ENCODE data around the gene ZNF622.

Gene ZNF622, protein sequence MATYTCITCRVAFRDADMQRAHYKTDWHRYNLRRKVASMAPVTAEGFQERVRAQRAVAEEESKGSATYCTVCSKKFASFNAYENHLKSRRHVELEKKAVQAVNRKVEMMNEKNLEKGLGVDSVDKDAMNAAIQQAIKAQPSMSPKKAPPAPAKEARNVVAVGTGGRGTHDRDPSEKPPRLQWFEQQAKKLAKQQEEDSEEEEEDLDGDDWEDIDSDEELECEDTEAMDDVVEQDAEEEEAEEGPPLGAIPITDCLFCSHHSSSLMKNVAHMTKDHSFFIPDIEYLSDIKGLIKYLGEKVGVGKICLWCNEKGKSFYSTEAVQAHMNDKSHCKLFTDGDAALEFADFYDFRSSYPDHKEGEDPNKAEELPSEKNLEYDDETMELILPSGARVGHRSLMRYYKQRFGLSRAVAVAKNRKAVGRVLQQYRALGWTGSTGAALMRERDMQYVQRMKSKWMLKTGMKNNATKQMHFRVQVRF

DNA sequence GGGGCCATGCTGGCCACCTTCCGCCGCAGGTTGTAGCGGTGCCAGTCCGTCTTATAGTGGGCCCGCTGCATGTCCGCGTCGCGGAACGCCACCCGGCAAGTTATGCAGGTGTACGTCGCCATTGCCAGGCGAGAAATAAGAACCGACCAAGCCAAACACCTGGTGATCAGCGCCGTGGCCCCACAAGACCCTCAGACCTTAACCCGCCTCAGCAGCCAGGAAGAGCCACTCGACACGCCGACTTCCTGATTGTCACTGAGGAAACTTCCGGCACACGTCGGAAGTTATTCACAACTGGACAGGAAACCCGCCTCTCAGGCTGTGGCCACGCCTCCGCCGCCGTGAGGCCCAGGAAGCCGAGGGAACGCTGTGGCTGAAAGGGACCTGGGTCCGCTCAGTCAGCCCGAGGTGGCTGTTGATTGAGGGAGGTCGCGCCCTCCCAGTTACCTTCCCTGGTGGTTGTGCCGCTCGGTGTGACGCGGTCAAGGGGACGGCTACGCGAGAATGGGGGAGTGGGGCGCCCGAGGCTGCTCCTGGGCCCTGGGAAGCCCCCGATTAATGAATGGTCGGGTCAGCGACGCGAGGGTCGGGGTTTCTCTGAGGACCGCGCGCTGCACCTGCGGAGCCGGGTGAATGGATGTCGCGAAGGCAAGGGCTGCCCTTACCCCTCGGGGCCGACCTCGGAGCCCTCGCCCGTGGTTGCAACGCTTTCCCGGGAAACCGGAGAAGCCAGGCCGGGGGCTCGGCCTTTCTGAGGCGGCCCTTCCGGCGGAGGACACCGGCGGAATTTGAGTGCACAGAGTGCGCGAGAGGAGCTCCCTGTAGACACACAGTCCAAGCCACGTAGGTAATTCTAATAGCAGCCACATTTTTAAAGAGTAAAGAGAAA is at the start of gene ZNF622:
Gene ZNF622 (minus strand): TSS at position 257 of the 889 bp plus-strand sequence. CDS start 135 bp downstream, at position 122.
- DNase-seq: peak; percentile 98

DNA sequence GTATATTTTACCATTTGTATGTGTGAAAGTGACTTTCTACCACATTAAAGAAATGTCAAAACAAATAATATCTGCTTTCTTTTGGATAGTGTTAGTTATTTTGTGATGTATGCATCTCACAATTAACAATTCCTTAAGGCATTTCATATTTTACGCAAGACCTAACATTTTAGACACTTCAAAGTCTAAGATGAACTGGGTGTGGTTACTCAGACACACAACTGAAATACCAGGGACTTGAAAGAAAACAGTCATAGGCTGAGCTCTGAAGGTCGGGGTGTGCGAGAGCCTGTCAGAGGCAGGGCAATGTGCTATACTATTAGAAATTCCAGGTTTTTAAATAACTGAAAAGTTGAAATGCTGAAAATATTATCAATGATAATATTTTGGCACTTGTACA is 44.5 kb upstream of the ZNF622 start:
- no peak for DNase-seq

DNA sequence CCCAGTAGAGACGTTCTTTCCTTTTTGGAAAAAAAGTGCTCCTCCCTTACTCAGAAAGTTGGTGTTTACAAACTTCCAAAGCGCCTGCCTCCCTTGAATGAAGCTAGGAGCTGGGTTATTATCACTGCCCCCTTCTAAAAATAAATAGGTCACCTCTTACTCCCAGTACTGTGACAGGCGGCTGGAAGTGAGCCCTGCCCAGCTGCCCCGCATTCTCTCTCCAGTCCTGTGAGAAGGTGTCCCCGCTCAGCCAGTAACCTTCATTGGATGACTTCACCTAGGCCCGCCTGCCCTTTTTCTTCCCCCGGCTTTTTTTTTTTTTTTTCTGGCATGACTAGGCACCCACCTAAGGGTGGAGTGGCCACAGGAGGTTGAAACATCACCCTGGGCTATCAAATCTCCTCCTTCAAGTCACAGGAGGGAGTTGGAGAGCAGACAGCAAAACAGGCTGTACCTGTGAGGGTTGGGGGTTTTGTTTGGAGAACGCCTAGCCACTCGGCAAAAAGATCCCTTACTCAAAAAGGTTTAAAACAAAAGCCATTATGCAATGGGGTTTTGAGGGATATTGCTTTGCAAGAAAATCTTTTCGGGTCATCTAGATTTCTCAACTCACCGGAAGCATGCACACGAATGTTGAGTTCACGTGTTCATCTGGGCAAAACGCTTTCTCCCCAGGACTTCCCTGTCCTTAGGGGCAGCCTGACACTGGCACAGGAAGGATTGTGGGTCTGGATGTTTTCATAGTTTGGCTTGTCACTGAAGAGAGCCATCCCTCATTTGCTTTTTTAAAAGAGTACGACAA is 43.3 kb upstream of the ZNF622 start:
- DNase-seq: peak; percentile 56

DNA sequence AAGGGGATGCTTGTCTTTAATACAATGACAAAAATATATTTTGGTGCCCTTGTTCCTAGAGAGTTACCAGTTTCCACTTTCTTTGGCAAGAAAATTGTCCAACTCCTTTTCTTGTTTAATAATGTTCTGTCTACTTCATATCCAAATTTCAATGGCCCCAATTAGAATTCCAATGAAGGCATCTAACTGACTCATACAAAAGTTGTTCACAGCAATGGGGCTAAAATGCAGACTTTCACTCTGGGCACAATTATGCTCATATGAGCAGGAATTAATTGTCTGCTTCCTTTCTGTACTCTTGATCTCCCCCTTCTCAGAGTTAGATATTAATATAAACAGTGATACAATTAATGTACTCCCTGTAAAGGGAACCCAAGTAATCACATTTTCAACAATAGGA is 42.1 kb upstream of the ZNF622 start:
- no peak for DNase-seq

DNA sequence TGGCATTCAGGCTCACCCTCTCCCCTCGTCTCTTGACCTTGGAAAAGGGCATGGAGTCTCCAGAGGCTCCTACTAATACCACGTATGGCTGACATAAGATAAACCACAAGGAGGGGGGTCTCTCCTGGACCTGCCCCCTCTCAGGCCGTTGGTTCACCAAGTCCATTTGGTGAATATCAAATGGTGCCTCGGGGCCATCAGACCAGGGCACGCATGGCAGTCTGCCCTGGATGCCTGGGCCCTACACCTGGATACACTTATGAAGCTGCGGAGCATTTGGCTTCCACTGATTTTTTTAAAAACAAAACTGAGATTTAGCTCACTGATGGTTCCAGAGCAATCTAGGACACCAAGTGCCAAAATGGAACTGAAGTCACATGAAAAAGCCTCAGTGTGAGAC is 40.3 kb upstream of the ZNF622 start:
- no peak for DNase-seq

DNA sequence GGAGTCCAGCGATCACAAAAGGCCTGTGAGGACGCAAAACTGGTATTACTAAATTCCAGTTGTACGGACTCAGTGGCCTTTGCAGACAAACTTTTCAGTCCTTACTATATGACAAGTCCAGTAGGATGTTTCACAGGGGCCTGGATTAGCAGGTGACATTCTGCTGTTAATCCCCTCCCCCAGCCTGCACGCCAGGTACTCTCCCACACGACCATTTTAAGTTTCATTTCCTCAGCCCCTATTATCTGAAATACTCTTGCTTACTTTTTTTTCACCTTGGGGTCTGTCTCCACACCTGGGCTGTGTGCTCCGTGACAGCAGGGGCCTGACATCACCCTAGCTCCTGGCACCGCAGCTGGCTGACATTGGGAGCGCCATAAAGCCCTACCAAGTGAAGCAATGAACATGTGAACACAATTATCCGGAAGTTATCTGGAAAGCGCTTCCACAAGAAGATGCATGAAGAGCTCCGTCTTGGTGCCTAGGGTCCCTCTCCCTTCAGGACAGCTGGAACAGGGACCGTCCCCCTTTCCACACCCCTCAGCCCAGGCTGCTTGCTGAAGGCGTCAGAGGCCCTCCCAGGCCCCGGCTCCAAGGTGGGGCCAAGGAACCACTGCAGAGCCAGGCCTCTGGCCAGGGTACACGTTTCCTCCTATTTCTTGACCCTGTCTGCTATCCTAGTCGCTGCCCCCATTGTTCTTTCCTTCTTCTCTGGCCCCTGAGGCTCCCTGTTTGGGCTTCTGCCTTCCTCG is 39.7 kb upstream of the ZNF622 start:
- no peak for DNase-seq

DNA sequence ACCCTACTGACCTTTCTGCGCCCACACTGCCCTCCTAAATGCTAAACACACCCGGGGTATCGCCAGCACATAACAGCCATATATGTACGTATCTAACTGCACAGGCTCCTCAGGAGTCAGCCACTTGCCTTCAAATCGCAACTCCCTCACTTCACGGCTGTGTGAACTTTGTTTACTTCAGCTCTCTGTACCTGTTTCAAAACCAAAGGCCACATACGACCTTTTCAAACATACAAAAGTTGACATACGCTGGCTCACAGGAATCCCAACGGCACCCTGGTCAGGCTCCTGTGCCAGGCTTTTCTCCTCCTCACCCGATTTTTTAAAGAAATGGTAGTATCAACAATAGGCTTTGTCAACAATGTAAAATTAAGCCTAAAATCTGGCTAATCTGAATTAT is 39.0 kb upstream of the ZNF622 start:
- DNase-seq: no peak

DNA sequence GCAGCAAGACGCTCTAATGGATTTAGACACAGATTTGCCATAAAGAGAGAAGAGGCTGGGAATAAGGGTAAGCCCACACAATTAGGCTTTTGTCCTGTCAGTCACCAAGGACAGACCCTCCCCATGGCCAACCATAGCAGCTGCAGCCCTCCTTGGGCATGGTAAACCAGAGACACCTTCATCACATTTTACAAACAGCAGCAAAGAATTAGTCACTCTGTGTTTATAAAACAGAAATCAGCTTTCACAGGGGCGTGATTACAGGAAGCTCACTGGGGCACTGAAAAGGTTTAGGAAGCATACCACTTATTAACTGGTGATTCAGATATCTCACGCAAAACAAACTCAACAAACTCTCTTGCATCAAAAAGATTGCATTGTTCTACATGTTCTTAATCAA is 37.3 kb upstream of the ZNF622 start:
- DNase-seq: peak; percentile 70

DNA sequence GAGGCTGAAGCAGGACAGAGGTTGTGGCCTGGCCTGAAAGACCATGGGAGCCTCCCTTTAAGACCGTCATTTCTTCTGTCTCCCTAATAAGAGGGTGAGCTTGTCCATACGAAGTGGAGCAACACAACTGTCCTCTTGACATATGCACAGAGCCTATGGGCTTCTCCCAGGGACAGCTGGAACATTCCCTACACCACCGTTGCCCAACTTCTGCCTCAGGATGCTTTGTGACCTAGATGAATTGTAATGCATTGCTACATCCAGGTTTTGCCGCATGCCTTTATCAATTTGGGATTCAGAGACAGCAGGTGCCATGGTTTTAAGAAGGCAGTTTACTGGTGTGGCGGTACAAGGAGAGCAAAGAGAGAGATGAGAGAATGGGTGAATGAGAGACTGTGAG is 34.4 kb upstream of the ZNF622 start:
- no peak for DNase-seq

DNA sequence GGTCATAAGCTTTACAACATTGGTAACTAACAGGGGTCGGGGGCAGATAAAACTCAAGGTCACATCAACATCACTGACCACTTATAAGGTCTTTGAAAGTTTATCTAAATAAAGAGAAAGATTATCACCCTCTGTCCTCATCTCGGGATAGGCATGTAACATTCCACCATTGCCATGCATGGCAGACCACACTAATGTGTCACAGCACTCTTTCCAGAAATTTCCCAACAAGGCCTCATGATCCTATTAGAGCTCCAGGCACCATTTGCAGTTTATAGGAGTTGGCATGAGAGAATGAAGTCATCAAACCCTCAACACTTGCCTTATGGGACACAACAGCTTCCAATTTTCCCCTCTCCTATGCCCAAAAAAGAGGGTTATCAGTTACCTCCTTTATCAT is 31.9 kb upstream of the ZNF622 start:
- DNase-seq: no peak

DNA sequence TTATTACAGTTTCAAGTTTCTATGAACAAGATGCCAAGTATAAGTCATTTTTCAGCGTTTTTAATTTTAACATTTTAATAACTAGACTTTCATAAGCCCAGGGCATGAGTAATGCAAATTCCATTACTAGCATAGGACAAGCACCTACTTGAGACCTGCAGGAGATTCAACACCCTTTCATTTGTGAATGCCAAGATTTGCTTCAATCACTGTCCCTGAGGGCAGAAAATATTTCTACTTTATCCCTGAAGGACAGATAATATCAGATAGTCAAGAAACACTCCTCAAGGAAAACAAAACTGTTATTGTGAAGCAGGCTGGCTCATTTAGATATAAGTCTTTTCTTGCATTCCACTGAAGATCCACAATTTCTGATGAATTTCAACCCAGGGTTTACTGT is 27.7 kb upstream of the ZNF622 start:
- no peak for DNase-seq

DNA sequence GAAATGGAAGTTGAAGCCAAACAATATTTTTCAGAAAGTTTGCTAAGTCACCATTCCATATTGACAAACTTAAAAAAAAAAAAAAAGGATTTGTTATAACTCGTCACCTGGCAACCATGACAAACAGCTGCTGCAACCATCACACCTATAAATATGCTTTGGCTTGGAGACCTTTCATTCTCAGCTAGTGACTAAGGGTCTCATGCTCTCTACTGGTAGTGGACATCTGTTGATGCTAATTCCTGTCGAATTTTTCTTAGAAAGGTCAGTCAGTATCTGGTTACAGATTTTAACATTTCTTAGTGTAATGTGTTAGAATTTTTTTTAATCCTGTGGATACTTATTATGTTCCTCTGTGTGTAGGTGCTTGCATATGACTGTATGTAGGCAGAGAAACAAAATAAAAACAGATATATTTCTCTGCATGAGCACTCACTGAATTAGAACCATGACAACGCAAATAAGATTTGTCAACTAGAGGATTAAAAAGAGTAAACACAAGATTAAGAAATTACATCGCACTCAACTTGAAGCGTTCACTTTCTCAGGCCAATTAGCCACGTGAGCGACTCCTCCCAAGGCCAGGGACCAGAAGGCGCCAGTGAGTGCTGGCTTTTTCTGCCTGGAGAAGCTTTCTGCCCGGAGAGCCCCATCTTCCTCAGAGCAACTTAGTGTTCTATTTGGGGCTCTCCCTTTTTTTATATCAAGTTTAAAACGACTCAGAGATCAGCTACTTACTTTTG is 27.0 kb upstream of the ZNF622 start:
- DNase-seq: peak; percentile 61

DNA sequence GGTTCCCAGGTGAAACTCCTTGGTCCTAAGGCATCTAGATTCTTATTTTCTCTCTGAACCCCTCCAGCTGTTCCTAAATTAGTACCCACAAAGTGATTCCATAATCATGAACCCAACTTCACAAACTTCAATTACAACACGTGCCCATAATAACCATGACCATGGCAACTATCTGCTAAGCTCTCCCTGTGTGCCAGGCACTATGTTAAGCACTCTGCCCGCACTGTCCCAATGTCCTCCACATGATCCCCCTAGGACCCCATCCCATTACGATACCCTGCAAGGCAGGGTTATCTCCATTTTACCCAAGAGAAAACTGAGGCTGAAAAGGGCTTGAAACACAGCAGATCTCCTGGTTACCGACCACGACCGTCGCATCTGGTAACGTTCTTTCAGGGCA is 25.3 kb upstream of the ZNF622 start:
- DNase-seq: no peak

DNA sequence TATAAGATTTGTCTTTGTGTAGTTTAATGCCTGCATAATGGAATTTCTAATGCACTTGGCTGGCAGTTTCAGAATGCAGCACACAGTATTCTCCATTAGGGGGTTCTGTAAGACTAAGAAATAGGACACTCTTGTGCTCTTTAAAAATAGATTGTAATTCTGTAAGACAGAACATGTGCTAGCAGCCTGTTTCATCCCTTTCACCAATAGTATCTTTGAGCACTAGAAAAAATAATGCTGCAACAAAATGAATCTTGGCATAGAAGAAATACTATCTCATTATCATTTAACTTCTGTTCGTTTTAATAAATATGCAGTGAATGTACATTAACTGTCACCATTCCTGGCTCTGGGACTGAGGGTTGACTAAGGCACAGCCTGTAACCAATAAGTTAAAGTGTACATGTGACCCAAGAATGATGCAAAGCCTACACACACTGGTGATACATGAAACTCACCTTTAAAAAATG is 23.8 kb upstream of the ZNF622 start:
- DNase-seq: peak; percentile 67

DNA sequence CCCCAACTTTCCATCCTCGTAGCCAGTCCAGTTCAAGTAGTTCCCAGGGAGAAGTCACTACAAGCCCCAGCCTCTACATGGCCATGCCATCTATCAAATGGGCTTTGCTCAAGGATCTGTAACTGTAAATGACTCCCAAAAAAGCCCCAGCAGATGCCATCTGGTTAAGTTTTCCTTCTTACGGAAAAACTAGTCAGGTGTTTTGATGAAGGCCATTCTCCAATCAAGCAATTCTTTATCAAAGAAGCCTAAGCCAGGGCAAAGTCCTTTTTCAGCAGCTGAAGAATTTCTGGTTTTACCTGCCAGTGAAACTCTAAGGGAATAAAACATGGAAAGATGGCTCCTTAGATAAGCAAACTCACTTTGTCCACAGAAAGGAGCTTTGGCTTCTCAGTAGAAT is 21.9 kb upstream of the ZNF622 start:
- DNase-seq: no peak

DNA sequence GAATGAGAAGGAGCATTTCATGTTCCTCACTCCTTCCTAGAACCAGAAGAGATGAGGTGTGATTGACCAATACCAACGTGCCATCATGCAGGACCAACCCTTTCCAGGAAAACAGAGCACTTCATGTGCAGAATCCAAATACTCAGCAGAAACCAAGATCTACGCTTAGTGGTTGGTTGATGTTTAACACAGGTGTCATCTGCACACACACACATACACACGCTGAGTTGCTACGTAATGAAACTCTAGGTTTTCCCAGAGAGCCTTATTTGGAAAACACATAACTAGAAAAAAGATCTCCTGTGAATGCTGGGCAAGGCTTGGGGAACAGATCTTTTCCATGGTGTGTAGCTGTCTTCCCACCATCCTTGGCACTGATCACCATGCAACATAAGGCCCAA is 21.1 kb upstream of the ZNF622 start:
- DNase-seq: no peak

DNA sequence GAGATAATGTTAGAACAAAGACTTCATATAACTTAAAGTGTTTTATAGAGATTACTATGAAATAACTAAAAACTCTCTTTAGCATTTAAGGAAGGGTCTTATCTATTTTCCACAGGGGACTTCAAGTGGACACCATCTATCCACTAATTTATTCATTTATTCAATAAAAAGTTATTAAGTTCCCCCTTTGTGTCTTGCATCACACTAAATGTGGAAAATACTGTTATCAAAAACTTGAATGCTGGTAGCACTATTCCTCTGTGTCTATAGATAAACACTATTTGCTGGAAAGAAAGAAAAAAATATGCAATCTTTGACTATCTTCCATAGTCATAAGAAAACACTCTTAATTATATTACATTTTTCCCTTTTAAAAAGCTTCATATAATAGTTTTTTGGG is 20.1 kb upstream of the ZNF622 start:
- no peak for DNase-seq

DNA sequence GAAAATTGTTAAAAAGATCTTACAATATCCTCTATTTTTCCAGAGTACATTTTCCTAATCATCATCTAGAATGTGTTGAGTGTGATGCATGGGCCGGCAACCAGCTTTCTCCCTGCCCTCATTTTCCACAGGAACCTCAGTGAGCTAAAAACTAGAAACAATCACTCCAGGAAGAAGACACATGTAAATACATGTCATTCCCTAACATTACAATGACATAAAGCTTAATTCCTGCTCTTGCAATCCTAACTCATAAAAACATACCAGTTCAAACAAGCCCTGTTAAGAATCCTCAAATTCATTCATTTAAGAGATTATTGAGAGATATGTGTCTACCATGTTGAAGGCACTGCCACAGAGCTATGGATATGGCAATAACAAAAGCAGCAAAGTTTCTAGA is 18.5 kb upstream of the ZNF622 start:
- DNase-seq: no peak

DNA sequence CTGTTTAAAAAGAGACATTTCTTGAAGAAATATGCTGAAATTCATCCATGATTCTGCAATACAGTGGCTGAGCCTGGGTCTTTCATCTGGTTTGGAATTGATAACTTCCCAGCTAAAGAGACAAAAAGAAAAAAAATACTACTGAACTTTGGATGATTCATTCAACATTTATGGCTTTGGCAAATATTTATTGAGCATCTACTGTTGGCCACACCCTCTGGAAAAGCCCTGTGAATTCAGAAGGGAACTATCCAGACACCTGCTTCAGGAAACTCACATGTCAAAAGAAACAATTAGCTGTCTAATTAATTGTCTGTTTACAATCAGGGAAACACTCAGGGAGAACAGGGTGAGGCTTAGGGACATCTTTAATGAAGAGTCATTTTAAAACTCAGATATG is 17.8 kb upstream of the ZNF622 start:
- peak; percentile 50 for DNase-seq

DNA sequence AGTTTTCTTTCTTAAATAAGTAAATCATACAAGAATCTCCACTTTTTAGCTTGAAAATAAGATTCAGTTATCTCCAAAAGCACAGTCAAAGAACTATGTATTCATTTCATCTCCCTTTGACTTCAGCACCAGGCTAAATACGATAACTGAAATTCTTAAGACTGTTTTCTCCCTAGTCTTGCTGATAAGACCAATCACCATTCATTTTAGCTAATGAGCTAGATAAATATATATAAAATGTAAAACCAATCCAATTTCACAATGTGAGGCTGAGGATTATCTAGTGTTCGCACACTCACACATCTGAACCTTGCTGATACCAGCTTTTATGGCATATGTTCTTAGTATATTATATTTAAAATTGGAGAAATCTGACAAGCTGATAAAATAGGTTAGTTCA is 17.3 kb upstream of the ZNF622 start:
- DNase-seq: no peak

DNA sequence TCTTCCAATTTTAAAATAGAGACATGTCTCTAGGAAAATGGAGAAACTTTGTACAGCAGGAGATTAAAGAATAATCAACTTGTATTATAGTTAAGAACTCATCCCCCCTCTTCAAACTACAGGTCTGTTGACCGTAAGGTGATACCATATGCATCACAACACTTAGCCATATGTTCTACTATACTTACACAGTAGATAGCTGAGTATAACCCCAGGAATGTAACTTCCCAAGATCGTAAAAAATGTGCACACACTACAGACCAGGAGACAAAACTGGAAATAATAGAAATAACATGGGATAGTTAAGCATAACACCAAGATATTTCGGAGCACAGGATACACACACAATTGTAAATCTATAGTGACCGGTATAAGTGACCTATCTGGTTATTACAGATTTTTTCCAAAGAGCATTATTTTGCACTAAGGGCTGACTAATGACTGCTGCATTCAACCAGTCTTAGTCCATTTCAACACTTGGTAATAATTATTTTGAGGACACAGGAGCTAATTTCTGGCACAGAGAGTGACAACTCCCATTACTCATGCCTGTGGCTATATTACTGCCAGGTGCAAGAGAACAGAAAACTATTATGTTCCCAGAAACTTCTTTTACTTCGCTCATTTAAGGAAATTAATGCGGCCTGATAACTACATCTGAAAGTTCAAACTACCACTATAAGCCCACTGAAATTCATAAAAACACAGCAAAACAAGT is 15.4 kb upstream of the ZNF622 start:
- no peak for DNase-seq
